Activated CD4-positive, alpha-beta T cell treated with anti-CD3 and anti-CD28 coated beads, Interleukin-10, Interleukin-2, amounts not matched to agents 100 ng/mL and 50 ng/mL, durations not matched to agents 16 hours and 8 hours (primary cell): ENCODE results near the gene FOXI1.
A peak's percentile ranks its signal among the peaks of the same experiment; 100 is the strongest.
"Not testable (repeated sequence)": the region's sequence is repeated elsewhere in the genome, so short reads cannot be mapped to it uniquely, and the experiment has no call there.

Experiments used
- DNase-seq: peaks from one replicate; pipeline ENCODE4 v3.0.0-alpha.2; 2020

Gene FOXI1

GRCh38 chr5:170094329-170094728 is 11.4 kb upstream of the FOXI1 start:
- not testable (repeated sequence) for DNase-seq

DNA sequence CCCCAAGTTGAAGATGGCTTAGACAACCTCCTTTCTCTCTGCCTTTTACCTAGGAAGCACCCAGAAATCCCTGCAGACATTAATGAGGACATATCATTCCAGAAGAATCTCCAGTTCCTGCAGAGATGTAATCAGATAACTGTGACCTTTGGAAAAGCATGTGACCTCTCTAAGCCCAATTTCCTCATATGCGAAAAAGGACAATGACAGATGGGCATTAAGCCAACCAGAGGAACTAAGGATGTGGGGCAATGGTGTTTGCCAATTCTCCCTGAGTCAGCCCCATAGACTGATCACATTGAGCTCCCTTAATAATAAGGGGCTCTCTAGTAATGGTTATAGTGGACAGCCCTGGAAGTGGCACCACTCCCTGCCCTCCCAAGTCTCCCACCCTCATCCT is 10.1 kb upstream of the FOXI1 start:
- no peak for DNase-seq

GRCh38 chr5:170097934-170098333 is 7.8 kb upstream of the FOXI1 start:
- no peak for DNase-seq

DNA sequence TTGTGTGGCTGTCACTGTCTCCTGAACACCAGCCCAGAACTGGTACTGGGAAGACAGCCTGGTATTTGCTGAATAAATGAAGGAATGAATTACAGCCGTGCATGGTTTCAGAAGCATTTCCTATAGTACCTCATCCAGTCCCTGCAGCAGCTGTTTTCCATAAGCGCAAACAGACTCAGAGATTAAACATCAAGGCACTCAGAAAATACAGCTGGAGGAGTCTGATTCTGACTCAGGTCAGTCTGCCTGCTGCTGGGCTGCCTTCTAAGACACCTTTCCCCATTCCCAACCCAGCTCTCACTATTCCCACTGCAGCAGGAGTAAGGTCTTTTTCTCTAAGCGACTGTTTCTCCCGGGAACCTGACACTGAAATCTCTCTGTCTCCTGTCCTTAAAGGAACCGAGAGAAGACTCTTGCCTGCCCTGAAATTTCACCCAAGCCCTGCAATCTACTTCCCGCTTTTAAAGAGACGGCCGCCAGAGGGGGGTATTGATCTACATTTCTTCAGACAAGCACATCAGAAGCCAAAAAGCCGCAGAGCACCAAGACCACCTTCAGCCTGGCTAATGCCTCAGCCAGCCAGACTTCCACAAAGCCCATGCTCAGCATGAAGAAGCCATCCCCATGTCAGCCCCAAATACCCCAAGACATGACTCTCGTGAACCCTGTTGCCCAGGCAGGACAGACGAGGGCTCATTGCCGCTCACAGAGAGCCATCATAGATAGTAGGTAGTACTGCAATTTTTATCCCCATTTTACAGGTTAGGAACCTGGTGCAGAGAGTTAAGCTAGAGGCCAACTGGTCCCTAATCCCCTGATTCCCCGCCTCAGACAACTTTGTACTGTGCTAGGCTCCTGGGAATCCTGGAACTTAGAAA is 5.4 kb upstream of the FOXI1 start:
- peak; percentile 67 for DNase-seq

- DNase-seq = no peak
These were observed 2.2 kb upstream of the FOXI1 start for GRCh38 chr5:170103447-170103846.

GRCh38 chr5:170104299-170104698 is 1.4 kb upstream of the FOXI1 start:
- no peak for DNase-seq

DNA sequence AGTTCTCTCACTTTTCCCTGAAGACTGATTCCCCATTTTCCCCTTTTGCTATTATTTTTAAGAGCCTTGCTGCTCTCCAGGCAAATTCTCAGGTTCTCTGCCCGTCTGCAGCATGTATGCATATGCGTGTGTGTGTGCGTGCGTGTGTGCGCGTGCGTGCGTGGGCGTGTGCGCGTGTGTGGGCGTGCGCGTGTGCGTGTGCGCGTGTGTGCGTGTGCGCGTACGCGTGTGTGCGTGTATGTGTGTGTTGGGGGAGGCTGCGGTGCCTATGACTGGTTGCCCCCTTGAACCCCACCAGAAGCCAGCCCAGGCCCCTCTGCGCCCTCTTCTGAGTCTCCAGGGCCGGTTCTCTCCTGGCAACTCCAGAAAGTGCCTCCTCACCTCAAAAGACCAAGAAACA is 987 bp upstream of the FOXI1 start:
- no peak for DNase-seq

GRCh38 chr5:170107674-170108073 is 2.0 kb downstream of the FOXI1 start:
- DNase-seq = no peak

GRCh38 chr5:170108266-170108785 is 2.6 kb downstream of the FOXI1 start:
- DNase-seq = no peak

DNA sequence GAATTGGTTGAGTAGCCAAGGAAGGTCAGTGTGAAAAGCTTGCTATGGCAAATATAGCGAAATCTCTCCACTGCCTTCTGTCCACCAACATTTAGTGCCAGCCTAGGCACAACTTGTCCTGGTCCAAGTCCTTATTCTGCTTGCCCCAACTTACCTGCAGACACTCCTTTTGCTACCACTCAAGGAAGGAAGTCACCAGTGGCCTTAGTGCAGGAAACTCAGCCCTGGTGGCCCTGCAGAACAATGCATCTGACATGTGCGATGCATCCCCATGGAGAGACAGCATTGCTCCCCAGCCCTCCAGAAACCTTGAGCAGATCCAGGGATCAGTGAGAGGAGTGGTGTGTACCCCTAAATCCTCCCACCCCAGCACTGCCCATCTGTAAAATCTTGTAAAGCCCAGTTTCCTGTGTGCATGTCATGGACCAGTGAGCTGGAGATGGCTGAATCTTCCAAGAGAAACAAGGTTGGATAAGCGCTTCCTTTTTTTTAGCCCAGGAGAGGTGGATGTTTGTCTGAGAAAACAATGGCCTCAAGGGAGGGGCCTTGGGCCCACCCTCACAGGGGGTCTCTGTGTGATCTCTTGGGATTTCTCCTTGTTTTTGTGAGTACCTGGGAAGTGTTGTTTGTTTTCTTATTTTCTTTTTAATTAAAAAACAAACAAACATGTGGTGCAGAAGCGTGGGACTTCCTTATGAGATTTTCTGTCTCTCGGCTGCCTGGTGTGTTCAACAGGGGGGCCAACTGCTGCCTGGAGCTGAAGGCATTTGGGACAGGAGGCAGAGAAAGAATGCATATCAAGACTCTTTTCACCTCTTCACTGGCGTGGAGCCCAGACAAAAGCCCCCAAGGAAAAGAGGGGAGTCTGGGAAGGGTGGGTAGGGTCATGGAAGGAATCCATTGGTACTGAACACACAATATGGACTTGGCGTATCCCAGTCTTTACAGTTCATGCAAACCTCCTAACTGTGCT is 3.6 kb downstream of the FOXI1 start:
- DNase-seq = no peak

GRCh38 chr5:170110403-170111087 is 4.8 kb downstream of the FOXI1 start:
- DNase-seq = no peak

- DNase-seq = no peak
These were observed 5.5 kb downstream of the FOXI1 start for GRCh38 chr5:170111088-170111785.

GRCh38 chr5:170112876-170113521 is 7.3 kb downstream of the FOXI1 start:
- DNase-seq = no peak

GRCh38 chr5:170113522-170113900 is 7.8 kb downstream of the FOXI1 start:
- no peak for DNase-seq

DNA sequence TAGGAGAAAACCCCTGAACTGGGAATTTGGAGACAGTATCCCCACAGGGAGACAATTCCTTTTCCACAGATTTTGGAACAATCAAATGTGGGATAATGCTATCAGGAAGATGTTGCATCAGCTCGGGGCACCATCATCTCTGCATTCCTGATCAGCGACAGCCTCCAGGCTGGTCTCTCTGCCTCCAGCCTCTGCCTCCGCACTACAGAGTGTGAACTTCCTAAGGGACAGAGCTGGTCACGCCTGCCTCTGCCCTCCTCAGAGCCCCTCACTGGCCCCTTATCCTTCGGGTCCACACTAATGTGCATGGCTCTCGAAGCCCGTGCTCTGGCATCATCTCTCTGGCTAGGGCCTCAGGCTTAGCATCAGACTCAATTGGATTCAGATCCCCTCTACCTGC is 8.6 kb downstream of the FOXI1 start:
- DNase-seq = no peak

GRCh38 chr5:170115925-170116324 is 10.2 kb downstream of the FOXI1 start:
- no peak for DNase-seq

- DNase-seq = no peak
These were observed 12.0 kb downstream of the FOXI1 start for GRCh38 chr5:170117736-170118135.

DNA sequence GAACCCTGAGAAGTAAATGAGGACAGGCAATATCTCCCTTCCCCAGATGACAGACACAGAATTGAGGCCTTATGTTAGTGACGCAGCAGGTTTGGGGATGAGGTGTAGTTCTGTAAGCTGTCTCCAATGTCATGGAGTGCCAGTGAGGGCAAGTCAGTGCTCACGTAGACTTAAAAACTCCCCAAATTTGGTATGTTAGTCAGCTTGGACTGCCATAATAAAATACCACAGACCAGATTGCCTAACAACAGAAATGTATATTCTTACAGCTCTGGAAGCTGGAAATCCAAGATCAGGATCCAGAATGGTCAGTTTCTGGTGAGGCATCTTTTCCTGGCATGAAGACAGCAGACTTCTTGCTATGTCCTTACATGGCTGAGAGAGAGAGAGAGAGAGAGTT is 14.9 kb downstream of the FOXI1 start:
- no peak for DNase-seq

- DNase-seq = no peak
These were observed 15.6 kb downstream of the FOXI1 start for GRCh38 chr5:170121321-170121720.

DNA sequence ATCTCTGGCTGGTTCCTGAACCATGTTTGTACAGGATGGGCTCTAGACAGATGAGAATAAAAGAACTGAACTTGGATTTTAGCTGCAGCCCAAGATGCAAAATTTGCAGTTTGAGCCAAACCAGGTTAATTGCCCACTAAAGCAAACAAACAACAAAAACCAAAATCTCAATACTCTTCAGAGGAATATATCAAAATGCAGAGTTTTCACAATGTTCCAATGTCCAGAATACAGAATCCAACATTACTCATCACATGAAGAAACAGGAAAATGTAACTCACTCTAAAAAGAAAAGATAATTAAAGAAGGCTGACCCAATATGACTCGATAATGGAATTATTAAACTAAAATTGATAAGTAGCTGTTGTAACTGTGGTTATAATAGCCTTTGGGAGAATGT is 20.4 kb downstream of the FOXI1 start:
- no peak for DNase-seq

GRCh38 chr5:170126626-170127025 is 20.9 kb downstream of the FOXI1 start:
- no peak for DNase-seq

GRCh38 chr5:170131235-170131634 is 25.5 kb downstream of the FOXI1 start:
- no peak for DNase-seq
